Measurements from ENCODE around the gene CBX2.

GRCh38 chr17:79777120-79777893 is 641 bp upstream of the CBX2 start:
- no peak for TF ChIP-seq FOXP2 (optimal IDR thresholded peaks at IDR 0.05; ENCODE audit: borderline replicate concordance, extremely low read depth, extremely low read length, insufficient read depth)
- no peak for TF ChIP-seq TAF1 (IDR thresholded peaks at IDR 0.05; ENCODE audit: borderline replicate concordance, insufficient read depth, low read length)
- TF ChIP-seq SIN3A (IDR thresholded peaks at IDR 0.05; ENCODE audit: borderline replicate concordance, insufficient read depth, low read length): no peak
- TF ChIP-seq POLR2AphosphoS5 (IDR thresholded peaks at IDR 0.05; ENCODE audit: low read depth, low read length): no peak
- no peak for TF ChIP-seq REST (IDR thresholded peaks at IDR 0.05; ENCODE audit: insufficient read depth in 1 of 2, low read depth in 2 of 2, low read length in 2 of 2)
